H1 (cell line): ENCODE data around the gene KCNJ5. TPM values are rescaled to one million over a fixed set of nuclear protein-coding genes. Genes with fewer than 3 reads are reported as not detected.

Source experiments
- CTCF ChIA-PET: fragments of 300-600 bp; sonication (Branson Sonifier 250); formaldehyde crosslinking; loops from one replicate; lab custom pipeline; 2021; ENCODE audit not compliant: partially characterized antibody; lab: Charles Lee
- POLR2A ChIA-PET: fragments of 300-600 bp; sonication (Branson Sonifier 250); formaldehyde crosslinking; loops from one replicate; lab custom pipeline; 2021; ENCODE audit warnings: inconsistent platforms; ENCODE audit not compliant: partially characterized antibody; lab: Charles Lee
- DNase-seq, 2 experiments: peaks; one replicate each; pipeline versions ENCODE4 v3.0.0 to v3.0.0-alpha.2; 2010 to 2022; ENCODE audit warnings: low spot score in 2 of 2, low read depth in 1 of 2, mixed read lengths in 1 of 2
- FAIRE-seq: peaks from 2 replicates; lab custom pipeline; 2011; peaks lifted over from hg19 to GRCh38; lab: Jason Lieb, UNC
- H2AFZ ChIP-seq: 2 replicates; pipeline ENCODE4 v1.8.1; 2012; ENCODE audit warnings: low read length, inconsistent platforms
- H2AK5ac ChIP-seq: 2 replicates; pipeline ENCODE4 v1.6.1; 2013; ENCODE audit warnings: low read depth, low read length
- H2BK120ac ChIP-seq: replicated peaks from 2 replicates; pipeline ENCODE3; 2013; ENCODE audit warnings: low read depth, low read length, inconsistent platforms
- H2BK12ac ChIP-seq: 2 replicates; pipeline ENCODE4 v1.6.1; 2013; ENCODE audit warnings: low read depth, low read length
- H2BK15ac ChIP-seq: 2 replicates; pipeline ENCODE4 v1.6.1; 2013; ENCODE audit warnings: low read length
- H2BK20ac ChIP-seq: 2 replicates; pipeline ENCODE4 v1.6.1; 2013; ENCODE audit warnings: low read length
- H2BK5ac ChIP-seq: 2 replicates; pipeline ENCODE4 v1.6.1; 2013; ENCODE audit warnings: low read depth, low read length
- H3K14ac ChIP-seq: 2 replicates; pipeline ENCODE4 v1.6.1; 2013; ENCODE audit warnings: inconsistent platforms; ENCODE audit not compliant: insufficient read length
- H3K18ac ChIP-seq: 2 replicates; pipeline ENCODE4 v1.6.1; 2013; ENCODE audit warnings: low read length; ENCODE audit errors: extremely low read depth
- H3K23ac ChIP-seq: 2 replicates; pipeline ENCODE4 v1.6.1; 2013; ENCODE audit warnings: inconsistent platforms; ENCODE audit not compliant: insufficient read length
- H3K23me2 ChIP-seq: 2 replicates; pipeline ENCODE4 v1.6.1; 2013; ENCODE audit warnings: low read depth, low read length
- H3K27ac ChIP-seq: 2 replicates; pipeline ENCODE4 v1.6.1; 2011; ENCODE audit warnings: low read depth, low read length, inconsistent platforms
- H3K27me3 ChIP-seq, 4 experiments: replicated peaks in 1 of 4; 1 replicate in 1 of 4; 2 replicates in 3 of 4; pipeline versions ENCODE4 v1.6.1 to v1.8.1; 2011 to 2013; ENCODE audit warnings: low read length in 3 of 4, mild to moderate bottlenecking in 3 of 4, inconsistent platforms in 2 of 4, mixed read lengths in 2 of 4, moderate library complexity in 1 of 4; ENCODE audit not compliant: control insufficient read depth in 3 of 4, insufficient read depth in 3 of 4; ENCODE audit errors: extremely low read depth in 1 of 4
- H3K36me3 ChIP-seq, 4 experiments: 2 replicates each; pipeline versions ENCODE4 v1.6.1 to v1.8.1; 2011 to 2013; ENCODE audit warnings: mild to moderate bottlenecking in 4 of 4, low read length in 3 of 4, moderate library complexity in 2 of 4, control low read depth in 1 of 4, inconsistent platforms in 1 of 4; ENCODE audit not compliant: insufficient read depth in 4 of 4, control insufficient read depth in 2 of 4
- H3K4ac ChIP-seq: replicated peaks from 2 replicates; pipeline ENCODE3; 2013; ENCODE audit warnings: low read length, low read depth, mixed read lengths, inconsistent platforms; ENCODE audit not compliant: insufficient read length
- H3K4me1 ChIP-seq, 4 experiments: replicated peaks in 1 of 4; 1 replicate in 1 of 4; 2 replicates in 3 of 4; pipeline versions ENCODE4 v1.6.1 to v1.8.1; 2011 to 2013; ENCODE audit warnings: low read length in 3 of 4, inconsistent platforms in 2 of 4, mixed read lengths in 1 of 4; ENCODE audit not compliant: insufficient read depth in 4 of 4, control insufficient read depth in 3 of 4
- H3K4me2 ChIP-seq, 2 experiments: 2 replicates each; pipeline versions ENCODE4 v1.6.1 to v1.8.1; 2011 to 2013; ENCODE audit warnings: low read depth in 2 of 2, low read length in 2 of 2, control low read depth in 1 of 2, inconsistent platforms in 1 of 2, mild to moderate bottlenecking in 1 of 2; ENCODE audit not compliant: insufficient read depth in 1 of 2
- H3K4me3 ChIP-seq, 4 experiments: fragments of 200-600, 300-600 bp in 1 of 4; sonication (generic), shearing (Covaris generic), sonication (Bioruptor Twin) in 1 of 4; 2 replicates each; pipeline versions ENCODE4 v1.5.1 to v1.8.1; 2011 to 2016; ENCODE audit warnings: low read length in 4 of 4, low read depth in 3 of 4, control low read depth in 2 of 4, inconsistent platforms in 2 of 4, mild to moderate bottlenecking in 2 of 4, mixed read lengths in 1 of 4, moderate library complexity in 1 of 4; ENCODE audit not compliant: insufficient read depth in 2 of 4; ENCODE audit errors: extremely low read depth in 1 of 4
- H3K56ac ChIP-seq: replicated peaks from 2 replicates; pipeline ENCODE3; 2013; ENCODE audit warnings: low read depth, mild to moderate bottlenecking, mixed read lengths, low read length, inconsistent platforms; ENCODE audit not compliant: insufficient read length
- H3K79me1 ChIP-seq: 2 replicates; pipeline ENCODE4 v1.6.1; 2013; ENCODE audit warnings: low read depth, low read length, control low read depth
- H3K79me2 ChIP-seq, 2 experiments: 2 replicates each; pipeline versions ENCODE4 v1.6.1 to v1.8.1; 2012 to 2013; ENCODE audit warnings: low read length in 2 of 2, mild to moderate bottlenecking in 2 of 2, inconsistent platforms in 1 of 2; ENCODE audit not compliant: insufficient read depth in 2 of 2, control insufficient read depth in 1 of 2
- H3K9ac ChIP-seq, 4 experiments: replicated peaks in 1 of 4; 1 replicate in 1 of 4; 2 replicates in 3 of 4; pipeline versions ENCODE4 v1.6.1 to v1.8.1; 2011 to 2013; ENCODE audit warnings: low read depth in 3 of 4, low read length in 3 of 4, control low read depth in 2 of 4, mild to moderate bottlenecking in 2 of 4, moderate library complexity in 2 of 4, inconsistent platforms in 1 of 4; ENCODE audit errors: extremely low read depth in 1 of 4
- H3K9me3 ChIP-seq, 2 experiments: 2 replicates each; pipeline versions ENCODE4 v1.6.1 to v1.8.1; 2012 to 2013; ENCODE audit warnings: mild to moderate bottlenecking in 2 of 2, moderate library complexity in 2 of 2, control low read depth in 1 of 2, inconsistent platforms in 1 of 2, low read depth in 1 of 2, low read length in 1 of 2, mixed read lengths in 1 of 2; ENCODE audit not compliant: insufficient read depth in 2 of 2
- H4K20me1 ChIP-seq, 2 experiments: replicated peaks in 1 of 2; 2 replicates each; pipeline versions ENCODE3 to v1.8.1; 2011 to 2013; ENCODE audit warnings: inconsistent platforms in 2 of 2, low read length in 2 of 2, mild to moderate bottlenecking in 1 of 2; ENCODE audit not compliant: insufficient read depth in 2 of 2, control insufficient read depth in 1 of 2
- H4K5ac ChIP-seq: 2 replicates; pipeline ENCODE4 v1.6.1; 2013; ENCODE audit warnings: low read length, low read depth, mixed read lengths, inconsistent platforms; ENCODE audit not compliant: insufficient read length
- H4K8ac ChIP-seq: 2 replicates; pipeline ENCODE4 v1.8.0; 2013; ENCODE audit warnings: mild to moderate bottlenecking, moderate library complexity, low read length, inconsistent platforms; ENCODE audit not compliant: insufficient read depth; ENCODE audit errors: extremely low read depth
- H4K91ac ChIP-seq: replicated peaks from 2 replicates; pipeline ENCODE3; 2013; ENCODE audit warnings: low read length, mixed read lengths, inconsistent platforms; ENCODE audit not compliant: insufficient read length
- BACH1 ChIP-seq: IDR thresholded peaks from 2 replicates; pipeline ENCODE4 v1.6.1; 2012; ENCODE audit warnings: low read length, improper control_type of control experiment
- GABPA ChIP-seq: IDR thresholded peaks from 2 replicates; pipeline ENCODE4 v1.6.1; 2011; ENCODE audit warnings: mild to moderate bottlenecking, low read length, moderate library complexity, borderline replicate concordance; ENCODE audit not compliant: insufficient read depth
- HDAC2 ChIP-seq, 2 experiments: fragments of 300-600 bp in 1 of 2; sonication (generic) in 1 of 2; IDR thresholded peaks; 2 replicates each; pipeline ENCODE4 v1.6.1; 2011 to 2012; ENCODE audit warnings: low read depth in 2 of 2, low read length in 2 of 2, mild to moderate bottlenecking in 2 of 2, moderate library complexity in 2 of 2, borderline replicate concordance in 1 of 2, inconsistent platforms in 1 of 2
- NANOG ChIP-seq: IDR thresholded peaks from 2 replicates; pipeline ENCODE4 v1.6.1; 2011; ENCODE audit warnings: low read length, low read depth, mild to moderate bottlenecking, inconsistent platforms; ENCODE audit not compliant: insufficient read depth, poor library complexity, severe bottlenecking
- RAD21 ChIP-seq, 2 experiments: IDR thresholded peaks in 1 of 2; conservative IDR thresholded peaks in 1 of 2; 2 replicates each; pipeline ENCODE4 v1.6.1; 2011; ENCODE audit warnings: low read depth in 2 of 2, low read length in 2 of 2, improper control_type of control experiment in 1 of 2, inconsistent platforms in 1 of 2, mild to moderate bottlenecking in 1 of 2, moderate library complexity in 1 of 2
- RBBP5 ChIP-seq: IDR thresholded peaks from 2 replicates; pipeline ENCODE4 v1.7.1; 2012; ENCODE audit warnings: low read depth, mild to moderate bottlenecking, inconsistent platforms, low read length, moderate library complexity, borderline replicate concordance
- SP2 ChIP-seq: IDR thresholded peaks from 2 replicates; pipeline ENCODE4 v1.6.1; 2012; ENCODE audit warnings: mild to moderate bottlenecking, low read length, inconsistent platforms
- WGBS, 2 experiments: shearing (Covaris generic) in 1 of 2; methylation state at CpG; one replicate each; pipeline versions ENCODE4 v1.1.6 to v1.1.7; 2013 to 2015; ENCODE audit warnings: low lambda C conversion rate in 2 of 2, mixed read lengths in 2 of 2, inconsistent platforms in 1 of 2, low coverage in 1 of 2, missing lambda C conversion rate in 1 of 2; ENCODE audit not compliant: insufficient replicate concordance in 2 of 2, insufficient coverage in 1 of 2, insufficient read length in 1 of 2; ENCODE audit errors: extremely low coverage in 1 of 2, missing lambda C conversion rate in 1 of 2; 5-methylcytosine and 5-hydroxymethylcytosine counted together
- polyA plus RNA-seq, 7 experiments: library from polyadenylated mRNA; depleted of rRNA in 3 of 7; stranded (reverse) in 5 of 7; unstranded in 2 of 7; fragments of >200 nt in 5 of 7; fragments of 200-250 nt in 2 of 7; gene quantifications; 1 replicate in 5 of 7; 2 replicates in 1 of 7; 4 replicates in 1 of 7; pipeline versions ENCODE4 v1.2.1 to v1.2.3, GENCODE V29; 2011 to 2013; ENCODE audit warnings: missing spikeins in 2 of 7, mixed read lengths in 2 of 7
- total RNA-seq: library from RNA; stranded (reverse); fragmentation: NEBNext Ultra II Directional; extraction: Animal tissue kit (Norgen Biotek cat#: 25700); gene quantifications from 2 replicates; pipeline ENCODE4 v1.2.1, GENCODE V29; 2021
- TF ChIP-seq, protein P1 (sequence below): IDR thresholded peaks from 2 replicates; pipeline ENCODE4 v1.6.1; 2012; ENCODE audit warnings: low read length, inconsistent platforms

The KCNJ5 gene
- total and polyA plus RNA-seq, 2 of the 8 experiments (the other 6 are each of a cell fraction or from before 2014, with no cell fraction given), result 0.05 TPM; not detected in 1

DNA sequence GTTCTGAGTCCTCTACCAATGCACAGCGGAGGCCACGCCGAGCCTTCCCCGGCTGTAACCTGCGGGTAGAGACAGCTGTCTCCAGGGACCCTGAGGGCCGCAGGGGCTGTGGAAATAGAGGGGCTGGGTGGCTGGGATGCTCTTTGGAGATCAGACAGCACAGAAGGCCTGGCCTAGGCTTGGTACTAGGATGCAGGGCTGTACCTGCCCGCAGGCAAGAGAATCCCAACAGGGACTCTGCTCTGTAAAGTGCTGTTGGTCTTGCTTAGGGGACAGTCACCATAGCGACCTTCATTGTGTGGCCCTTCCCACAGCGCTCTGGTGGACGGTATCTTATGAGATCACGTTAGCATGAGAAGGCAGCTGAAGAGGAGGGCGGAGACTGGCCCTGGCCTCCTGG is 11.3 kb upstream of the KCNJ5 start:
- Histone ChIP-seq H4K5ac (no peak overlapping the region), H3K27me3 (peaks cover 0 to 7% (median 1%) of the 10 kb centered on the region in 4 experiments; a peak in 5 of 7 replicates), H3K79me2 (no peaks in the 10 kb centered on the region), H4K8ac (no peak overlapping the region), H2BK20ac (no peak overlapping the region)
- no peak for TF ChIP-seq RBBP5
- no peak for TF ChIP-seq BACH1
- no peak for TF ChIP-seq GABPA
- TF ChIP-seq HDAC2 (IDR thresholded peaks at IDR 0.05; ENCODE audit: borderline replicate concordance in 1 of 2, low read depth in 2 of 2, low read length in 2 of 2), result no peak
- TF ChIP-seq SP2, result no peak
- TF ChIP-seq RAD21 (IDR thresholded peaks at IDR 0.05 in 1 of 2, conservative IDR thresholded peaks at IDR 0.05 in 1 of 2; ENCODE audit: low read depth in 2 of 2, low read length in 2 of 2), result no peak
- TF ChIP-seq, protein P1, sequence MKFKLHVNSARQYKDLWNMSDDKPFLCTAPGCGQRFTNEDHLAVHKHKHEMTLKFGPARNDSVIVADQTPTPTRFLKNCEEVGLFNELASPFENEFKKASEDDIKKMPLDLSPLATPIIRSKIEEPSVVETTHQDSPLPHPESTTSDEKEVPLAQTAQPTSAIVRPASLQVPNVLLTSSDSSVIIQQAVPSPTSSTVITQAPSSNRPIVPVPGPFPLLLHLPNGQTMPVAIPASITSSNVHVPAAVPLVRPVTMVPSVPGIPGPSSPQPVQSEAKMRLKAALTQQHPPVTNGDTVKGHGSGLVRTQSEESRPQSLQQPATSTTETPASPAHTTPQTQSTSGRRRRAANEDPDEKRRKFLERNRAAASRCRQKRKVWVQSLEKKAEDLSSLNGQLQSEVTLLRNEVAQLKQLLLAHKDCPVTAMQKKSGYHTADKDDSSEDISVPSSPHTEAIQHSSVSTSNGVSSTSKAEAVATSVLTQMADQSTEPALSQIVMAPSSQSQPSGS, result no peak
- no peak for TF ChIP-seq NANOG
- TF ChIP-seq, all 59 proteins: peak for 0
- no peaks in the 10 kb centered on the region for H3K23me2 ChIP-seq
- no peak for FAIRE-seq
- no peak overlapping the region for H3K18ac ChIP-seq
- no peak overlapping the region for H2AK5ac ChIP-seq
- H3K36me3 ChIP-seq, result no peaks in the 10 kb centered on the region
- no peak overlapping the region for H2BK15ac ChIP-seq
- H3K4me3 ChIP-seq, result no peak overlapping the region
- 80% methylated on average over 12 of the region's 12 CpGs; no CpG with 5 or more reads in 1 of the 2 experiments for WGBS, 2 experiments
- no peak overlapping the region for H2BK5ac ChIP-seq
- no peak overlapping the region for H3K27ac ChIP-seq
- peaks cover 0 to 6% (median 3%) of the 10 kb centered on the region in 4 experiments; a peak in 4 of 7 replicates for H3K4me1 ChIP-seq
- no peak overlapping the region for H3K4me2 ChIP-seq
- no peak overlapping the region for H3K23ac ChIP-seq
- POLR2A ChIA-PET, result no interaction called here
- no peak overlapping the region for H3K4ac ChIP-seq
- no peak overlapping the region for H3K14ac ChIP-seq
- H4K91ac ChIP-seq, result no peak overlapping the region
- no peaks in the 10 kb centered on the region for H3K9me3 ChIP-seq
- H3K9ac ChIP-seq, result no peak overlapping the region
- no peak overlapping the region for H2BK12ac ChIP-seq
- H3K56ac ChIP-seq, result no peak overlapping the region
- CTCF ChIA-PET, result interaction anchor here (1.0 to 4.6 kb wide), 14 partner anchors 8 to 77 kb away, joined by 3 to 27 read pairs (median 6); no protein-coding TSS in a partner anchor
- H2BK120ac ChIP-seq, result no peak overlapping the region
- no peaks in the 10 kb centered on the region for H3K79me1 ChIP-seq
- no peak overlapping the region for H2AFZ ChIP-seq
- DNase-seq, result no peak
- no peaks in the 10 kb centered on the region for H4K20me1 ChIP-seq
